GM19438 (cell line): Measurements from ENCODE around the gene MRTFA.
"Not testable (repeated sequence)": the region's sequence is repeated elsewhere in the genome, so short reads cannot be mapped to it uniquely, and the experiment has no call there.

Source experiments
- ATAC-seq: cut with Tn5 transposase; IDR thresholded peaks from one replicate; pipeline ENCODE4 v1.9.1; 2021; ENCODE audit warnings: low read depth; ENCODE audit not compliant: unreplicated experiment

MRTFA gene

DNA sequence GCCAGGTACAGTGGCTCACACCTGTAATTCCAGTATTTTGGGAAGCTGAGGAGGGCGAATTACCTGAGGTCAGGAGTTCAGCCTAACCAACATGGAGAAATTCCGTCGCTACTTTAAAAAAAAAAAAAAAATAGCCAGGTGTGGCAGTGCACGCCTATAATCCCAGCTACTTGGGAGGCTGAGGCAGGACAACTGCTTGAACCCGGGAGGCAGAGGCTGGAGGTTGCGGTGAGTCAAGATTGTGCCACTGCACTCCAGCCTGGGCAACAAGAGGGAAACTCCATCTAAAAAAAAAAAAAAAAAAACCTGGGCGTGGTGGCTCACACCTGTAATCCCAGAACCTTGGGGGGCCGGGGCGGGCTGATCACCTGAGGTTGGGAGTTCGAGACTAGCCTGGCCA is 37.8 kb downstream of the MRTFA start:
- ATAC-seq: not testable (repeated sequence)

DNA sequence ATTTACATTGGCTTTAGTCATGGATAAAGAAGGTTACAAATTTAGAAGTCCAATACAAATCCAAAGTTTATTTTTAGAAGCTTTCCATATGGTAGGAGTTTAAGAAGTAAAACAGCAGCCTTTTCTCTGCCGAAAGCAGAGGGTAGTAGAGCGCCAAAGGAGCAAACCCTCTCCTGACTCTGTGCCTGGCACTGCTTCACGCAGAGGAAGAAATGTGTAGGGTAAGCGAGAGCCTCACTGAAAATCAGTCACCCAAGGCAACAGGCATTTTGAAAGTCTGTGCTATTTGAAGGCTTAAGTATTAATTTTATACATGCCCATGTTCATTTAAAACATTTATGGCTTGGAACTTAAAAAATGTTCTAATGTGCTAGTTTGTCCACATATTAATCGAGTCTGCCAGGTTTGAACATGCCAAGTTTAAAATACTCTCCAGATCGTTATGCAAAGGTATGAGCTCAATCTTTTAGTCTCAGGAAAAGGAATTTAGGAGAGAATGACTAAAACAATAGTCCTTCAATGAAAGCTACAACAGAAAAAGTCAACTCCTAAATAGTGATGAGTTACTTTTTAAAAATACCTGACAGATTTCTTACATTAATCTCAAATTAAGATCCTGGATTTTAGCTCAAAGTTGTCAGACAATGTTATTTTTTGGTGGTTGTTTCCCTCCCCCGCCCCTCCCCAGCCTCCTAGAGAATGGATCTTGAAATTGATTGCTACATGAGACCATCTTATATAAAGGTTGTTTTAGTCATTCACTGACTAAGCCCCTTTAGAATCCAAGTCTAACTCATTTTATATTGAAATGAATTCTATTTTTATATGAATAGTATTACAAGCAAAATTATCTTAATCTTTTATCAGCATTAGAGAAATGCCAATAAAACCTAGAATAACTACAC is 38.7 kb downstream of the MRTFA start:
- no peak for ATAC-seq

DNA sequence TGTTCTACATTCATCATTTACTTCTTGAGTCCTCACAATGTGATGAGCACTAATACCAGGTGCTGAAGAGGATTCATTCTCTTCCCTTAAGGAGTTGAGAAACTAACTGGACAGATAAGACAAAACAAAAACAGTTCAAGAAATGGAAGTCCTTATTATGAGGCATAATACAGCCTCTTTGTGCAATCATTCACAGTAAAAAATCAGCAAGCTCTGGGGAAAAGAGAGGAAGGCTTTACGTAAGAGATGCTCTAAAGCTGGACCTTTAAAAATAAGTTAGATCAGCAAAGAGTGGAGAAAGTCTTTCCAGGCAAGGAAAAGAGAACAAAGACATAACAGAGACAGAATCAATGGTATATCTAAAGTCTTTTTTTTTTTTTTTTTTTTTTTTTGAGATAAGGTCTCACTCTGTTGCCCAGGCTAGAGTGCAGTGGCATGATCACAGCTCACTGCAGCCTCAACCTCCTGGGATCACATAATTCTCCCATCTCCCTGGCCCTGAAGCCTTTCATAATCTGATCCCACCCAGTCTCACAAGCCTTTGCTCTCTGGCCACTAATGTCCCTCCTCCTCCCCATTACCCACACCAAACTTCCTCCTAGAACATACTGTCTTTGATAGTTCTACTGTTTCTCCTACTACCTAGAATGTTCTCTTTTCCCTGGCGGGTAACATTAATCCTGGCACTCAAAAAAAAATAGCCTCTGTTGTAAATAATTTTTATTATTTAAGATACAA is 40.9 kb downstream of the MRTFA start:
- no peak for ATAC-seq

DNA sequence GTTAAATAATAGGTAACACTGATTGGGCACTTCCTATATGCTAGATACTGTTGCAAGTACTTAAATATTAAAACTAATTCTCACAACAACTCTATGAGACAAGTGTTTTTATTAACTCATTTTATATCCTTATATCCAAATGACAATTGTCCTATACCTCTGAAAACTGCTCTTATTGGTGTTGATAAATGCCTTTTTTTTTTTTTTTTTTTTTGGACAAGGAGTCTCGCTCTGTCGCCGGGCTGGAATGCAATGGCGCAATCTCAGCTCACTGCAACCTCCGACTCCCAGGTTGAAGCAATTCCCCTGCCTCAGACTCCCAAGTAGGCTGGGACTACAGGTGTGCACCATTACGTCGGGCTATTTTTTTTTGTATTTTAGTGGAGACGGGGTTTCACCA is 41.6 kb downstream of the MRTFA start:
- ATAC-seq: no peak

DNA sequence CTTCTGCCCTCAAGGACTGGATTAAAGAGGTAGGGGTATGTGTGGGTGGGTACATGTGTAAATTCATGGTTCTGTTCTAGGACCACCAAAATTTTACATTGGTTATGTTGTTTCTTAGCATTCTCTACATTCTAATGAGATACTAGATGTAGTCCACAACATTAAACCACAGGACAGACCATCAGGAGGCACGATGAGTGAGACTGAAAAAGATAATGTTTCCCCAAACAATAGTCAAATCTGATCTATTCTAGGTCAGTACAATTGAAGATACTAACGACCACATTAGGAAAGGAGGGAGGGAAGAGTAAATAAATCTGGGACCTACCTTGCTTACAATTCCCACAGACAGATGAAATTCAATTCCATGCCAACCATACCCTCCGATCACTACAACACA is 42.2 kb downstream of the MRTFA start:
- no peak for ATAC-seq

GRCh38 chr22:40593460-40594273 is 42.9 kb downstream of the MRTFA start:
- ATAC-seq: no peak

- no peak for ATAC-seq
Measured at GRCh38 chr22:40592352-40593113, 44.0 kb downstream of the MRTFA start.

DNA sequence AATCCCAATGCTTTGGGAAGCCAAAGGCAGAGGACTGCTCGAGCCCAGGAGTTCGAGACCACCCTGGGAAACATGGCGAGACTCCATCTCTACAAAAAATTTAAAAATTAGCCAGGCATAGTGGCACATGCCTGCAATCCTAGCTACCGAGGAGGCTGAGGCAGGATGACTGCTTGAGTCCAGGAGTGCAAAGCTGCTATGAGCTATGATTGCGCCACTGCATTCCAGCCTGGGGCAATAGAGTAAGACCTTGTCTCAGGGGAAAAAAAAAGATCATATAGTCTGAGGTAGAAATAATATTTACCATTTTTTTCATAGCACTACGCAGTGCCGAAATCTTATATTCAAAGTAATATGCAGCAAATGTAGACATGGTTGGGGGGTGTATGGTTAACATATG is 47.8 kb downstream of the MRTFA start:
- ATAC-seq: no peak

DNA sequence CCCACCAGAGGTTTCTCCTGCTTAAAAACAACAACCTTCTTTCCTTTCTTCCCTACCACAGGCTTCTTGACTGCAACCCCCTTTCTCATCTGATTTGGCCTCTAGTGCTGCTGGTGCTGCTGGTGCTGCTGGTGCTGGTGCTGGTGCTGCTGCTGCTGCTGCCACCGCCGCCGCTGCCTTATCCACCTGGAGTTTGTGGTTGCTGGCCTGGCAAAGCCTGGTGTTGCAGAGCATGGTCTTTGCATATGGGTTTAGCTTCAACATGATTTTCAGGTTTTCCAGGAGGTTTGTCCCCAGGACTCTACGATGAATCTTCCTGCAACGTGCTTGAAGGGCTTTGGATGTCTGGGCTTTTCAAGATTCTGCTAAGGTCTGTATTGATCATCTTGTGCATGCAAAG is 49.7 kb downstream of the MRTFA start:
- no peak for ATAC-seq

DNA sequence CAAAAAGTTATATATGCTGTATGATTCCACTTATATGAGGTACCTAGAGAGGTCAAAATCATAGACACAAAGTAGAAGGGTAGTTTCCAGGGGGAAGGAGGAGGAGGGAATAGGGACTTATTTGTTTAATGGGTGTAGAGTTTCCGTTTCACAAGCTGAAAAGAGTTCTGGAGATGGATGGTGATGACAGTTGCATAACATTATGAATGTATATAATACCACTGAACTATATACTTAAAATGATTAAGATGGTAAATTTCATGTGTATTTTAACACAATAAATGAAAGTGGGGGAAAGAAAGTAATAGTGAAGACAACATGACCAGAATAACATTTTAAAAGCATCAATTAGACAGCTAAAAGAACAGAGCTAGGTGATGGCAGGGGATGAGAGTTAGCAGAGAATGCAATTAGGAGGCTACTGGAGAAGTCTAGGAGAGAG is 51.2 kb downstream of the MRTFA start:
- ATAC-seq: no peak

- ATAC-seq: not testable (repeated sequence)
Measured at GRCh38 chr22:40584766-40585165, 51.8 kb downstream of the MRTFA start.

GRCh38 chr22:40583053-40583741 is 53.3 kb downstream of the MRTFA start:
- no peak for ATAC-seq

GRCh38 chr22:40582063-40582462 is 54.5 kb downstream of the MRTFA start:
- ATAC-seq: no peak

DNA sequence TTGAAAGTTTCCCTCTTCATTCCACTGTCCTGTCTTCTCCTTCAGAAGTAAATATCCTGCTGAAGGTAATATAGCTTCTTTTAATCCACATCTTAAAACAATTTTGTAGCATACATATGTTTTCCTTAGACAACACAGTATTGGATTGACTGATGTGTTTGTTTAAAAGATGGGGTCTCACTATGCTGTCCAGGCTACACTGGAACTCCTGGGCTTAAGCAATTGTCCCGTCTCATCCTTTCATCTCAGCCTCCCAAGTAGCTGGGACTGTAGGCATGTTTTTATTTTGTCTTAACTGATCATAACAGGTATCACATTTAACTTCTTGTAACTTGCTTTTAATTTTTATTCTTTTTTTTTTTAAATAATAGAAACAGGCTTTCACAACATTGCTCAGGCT is 55.9 kb downstream of the MRTFA start:
- no peak for ATAC-seq

- ATAC-seq: no peak
Measured at GRCh38 chr22:40578171-40578570, 58.3 kb downstream of the MRTFA start.

- ATAC-seq: no peak
Measured at GRCh38 chr22:40572976-40573375, 63.5 kb downstream of the MRTFA start.

DNA sequence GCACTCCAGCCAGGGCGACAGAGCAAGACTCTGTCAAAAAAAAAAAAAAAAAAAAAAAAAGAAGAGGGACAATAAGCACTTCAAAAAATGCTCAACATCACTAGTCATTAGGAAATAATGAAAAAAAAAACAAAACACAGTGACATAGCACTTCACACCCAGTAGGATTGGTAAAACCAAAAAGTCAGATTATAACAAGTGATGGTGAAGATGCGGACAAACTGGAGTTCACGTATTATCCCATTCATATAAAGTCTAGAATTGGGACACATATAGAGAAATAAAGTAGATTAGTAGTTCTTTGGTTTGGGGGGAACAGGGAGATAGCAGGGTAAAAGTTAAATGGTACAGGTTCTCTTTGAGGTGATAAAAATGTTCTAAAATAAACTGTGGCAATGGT is 64.6 kb downstream of the MRTFA start:
- ATAC-seq: no peak

DNA sequence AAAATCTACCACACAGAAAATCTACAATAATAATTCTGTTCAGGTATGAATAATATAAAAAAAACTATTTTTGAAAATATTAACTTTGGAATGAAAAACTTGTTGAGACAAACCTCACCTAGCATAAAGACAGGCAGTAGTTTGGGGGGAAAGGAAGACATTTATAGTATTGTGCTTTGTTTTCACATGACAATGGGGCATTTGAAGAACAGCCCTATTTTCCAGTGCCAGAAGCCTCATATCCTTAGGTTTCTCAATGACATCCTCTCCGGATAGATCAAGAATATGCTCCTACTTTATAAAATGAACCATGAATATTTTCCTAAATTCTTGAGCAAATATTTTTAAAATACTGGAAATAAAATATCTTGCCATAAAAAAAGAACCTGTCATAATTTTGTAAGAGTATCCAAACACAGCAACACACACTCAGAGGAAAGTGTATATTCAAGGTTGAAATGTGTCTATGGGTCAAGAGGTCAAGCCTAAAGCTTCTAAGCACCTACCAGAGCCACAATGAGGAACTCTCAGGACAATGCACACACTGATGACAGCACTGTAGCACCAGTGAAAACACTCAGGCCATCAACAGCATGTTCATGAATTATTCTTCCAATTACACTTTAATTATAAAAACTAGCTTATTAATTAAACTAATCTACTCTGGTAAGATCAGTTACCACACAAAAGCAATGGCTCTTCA is 68.7 kb downstream of the MRTFA start:
- ATAC-seq: no peak

GRCh38 chr22:40567106-40567505 is 69.4 kb downstream of the MRTFA start:
- ATAC-seq: no peak
